DMS 273 (cell line): ENCODE results near the gene TMEM212.

Experiments
- DNase-seq: peaks from one replicate; lab custom pipeline; 2025; ENCODE audit not compliant: unreplicated experiment; lab: John Stamatoyannopoulos, UW

The TMEM212 gene

DNA sequence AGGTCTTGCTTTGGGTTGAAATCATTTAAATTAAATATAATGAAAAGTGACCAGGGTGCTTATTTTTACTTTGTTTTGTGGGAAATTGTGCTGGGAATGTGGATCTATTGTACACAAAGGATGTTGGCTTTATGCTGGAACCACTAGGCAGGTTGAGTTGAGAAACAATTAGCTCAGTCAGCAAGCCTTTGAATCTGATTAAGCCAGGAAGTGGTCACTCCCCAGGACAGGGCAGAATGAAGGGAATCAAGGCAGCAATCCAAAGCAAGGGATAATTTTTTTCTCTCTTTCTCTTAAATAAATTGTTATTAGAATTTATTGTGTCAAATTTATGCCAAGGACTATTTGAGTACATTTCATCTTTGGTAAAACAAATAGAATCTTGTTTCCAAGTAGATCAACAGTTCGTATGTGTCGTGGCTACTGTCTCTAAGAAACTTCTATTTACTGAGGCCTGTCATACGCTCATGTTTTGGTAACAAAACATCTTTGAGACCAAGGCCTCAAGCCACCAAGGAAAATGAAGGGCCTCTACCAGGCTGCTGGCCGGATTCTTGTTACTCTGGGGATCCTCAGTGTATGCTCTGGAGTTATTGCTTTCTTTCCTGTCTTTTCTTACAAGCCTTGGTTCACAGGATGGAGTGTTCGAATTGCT is at the start of gene TMEM212:
Gene TMEM212, plus strand, starts transcription at position 486 of the 655 bp plus-strand sequence. Its CDS starts 35 bp downstream, at position 521.
- DNase-seq, result no peak

DNA sequence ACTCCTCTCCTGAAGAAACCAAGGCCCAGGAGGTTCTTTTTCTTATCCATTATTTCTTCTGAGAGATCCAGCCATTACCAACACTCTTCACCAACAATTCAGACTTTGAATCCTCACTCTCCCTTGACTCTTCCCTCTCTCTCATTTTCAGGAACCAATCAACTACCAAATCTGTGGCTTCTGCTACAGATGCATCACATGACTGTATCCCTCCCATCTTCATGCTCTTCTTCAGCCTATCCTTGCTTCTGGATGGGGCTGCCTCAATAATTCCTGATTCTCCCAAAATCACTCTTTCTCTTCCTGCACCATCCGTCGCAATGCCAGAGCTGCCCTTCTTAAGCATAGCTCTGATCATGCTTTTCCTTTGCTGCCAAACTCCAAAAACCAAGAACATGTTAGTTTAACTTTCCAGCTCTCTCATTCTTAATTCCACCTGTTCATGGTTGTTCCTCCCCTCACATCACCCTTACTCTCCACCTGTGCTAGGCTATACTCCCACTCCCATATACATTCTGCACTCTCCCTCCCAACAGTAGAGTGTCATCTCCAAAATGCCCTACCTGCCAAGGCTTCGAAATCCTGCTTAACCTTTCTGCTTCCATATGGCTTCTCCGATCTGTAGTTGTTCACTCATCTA is 46.4 kb upstream of the TMEM212 start:
- no peak for DNase-seq

DNA sequence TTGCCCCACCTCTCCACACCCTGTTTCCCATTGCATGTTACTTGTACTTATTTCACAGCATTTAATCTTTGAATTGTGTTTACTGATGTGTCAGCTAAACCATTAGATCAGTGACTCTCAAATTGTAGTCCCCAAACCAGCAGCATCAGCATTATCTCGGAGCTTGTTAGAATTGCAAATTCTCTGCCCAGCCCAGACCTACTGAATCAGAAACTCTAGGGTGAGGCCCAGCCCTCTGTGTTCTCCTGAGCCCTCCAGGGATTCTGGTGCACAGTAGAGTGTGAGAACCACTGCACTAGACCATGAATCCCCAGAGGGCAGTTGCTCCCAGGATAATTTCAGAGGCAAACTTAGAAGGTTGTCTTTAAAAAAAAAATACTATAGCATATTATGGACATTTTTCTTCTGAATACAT is 45.9 kb upstream of the TMEM212 start:
- no peak for DNase-seq

DNA sequence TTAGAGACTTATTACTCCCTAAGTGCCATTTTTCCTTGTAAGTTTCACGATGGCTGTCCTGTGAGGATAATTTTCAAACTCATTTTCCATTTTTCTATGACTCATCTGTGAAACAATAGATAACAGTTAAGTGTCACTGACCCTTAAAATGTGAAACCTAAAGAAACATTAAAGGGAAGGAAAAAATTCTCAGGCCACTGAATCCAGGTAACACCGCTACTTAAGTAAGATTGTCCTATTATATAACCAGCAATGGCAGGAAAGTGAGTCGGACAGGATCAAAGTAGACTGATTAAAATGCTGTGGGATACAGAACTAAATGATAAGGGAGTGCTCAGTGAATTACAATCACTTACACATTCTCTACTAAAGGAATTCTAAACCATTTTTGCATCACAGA is 45.3 kb upstream of the TMEM212 start:
- no peak for DNase-seq

DNA sequence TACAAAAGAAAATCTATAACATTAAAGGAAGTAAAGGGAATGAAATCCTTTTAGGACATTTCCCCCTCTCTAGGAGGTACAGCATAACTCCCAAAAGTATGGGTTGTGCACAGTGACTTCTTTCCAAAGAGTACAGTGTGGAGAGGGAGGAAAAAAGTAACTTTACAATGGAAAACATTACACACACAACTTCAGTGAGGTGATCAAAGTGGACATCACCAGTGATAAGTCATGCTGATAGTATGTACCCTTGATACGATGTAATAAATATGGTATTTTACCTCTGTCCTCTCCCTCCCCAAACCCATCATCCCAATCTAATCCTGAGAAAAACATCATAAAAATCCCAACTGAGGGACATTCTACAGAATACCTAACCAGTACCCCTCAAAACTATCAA is 43.6 kb upstream of the TMEM212 start:
- DNase-seq, result no peak

DNA sequence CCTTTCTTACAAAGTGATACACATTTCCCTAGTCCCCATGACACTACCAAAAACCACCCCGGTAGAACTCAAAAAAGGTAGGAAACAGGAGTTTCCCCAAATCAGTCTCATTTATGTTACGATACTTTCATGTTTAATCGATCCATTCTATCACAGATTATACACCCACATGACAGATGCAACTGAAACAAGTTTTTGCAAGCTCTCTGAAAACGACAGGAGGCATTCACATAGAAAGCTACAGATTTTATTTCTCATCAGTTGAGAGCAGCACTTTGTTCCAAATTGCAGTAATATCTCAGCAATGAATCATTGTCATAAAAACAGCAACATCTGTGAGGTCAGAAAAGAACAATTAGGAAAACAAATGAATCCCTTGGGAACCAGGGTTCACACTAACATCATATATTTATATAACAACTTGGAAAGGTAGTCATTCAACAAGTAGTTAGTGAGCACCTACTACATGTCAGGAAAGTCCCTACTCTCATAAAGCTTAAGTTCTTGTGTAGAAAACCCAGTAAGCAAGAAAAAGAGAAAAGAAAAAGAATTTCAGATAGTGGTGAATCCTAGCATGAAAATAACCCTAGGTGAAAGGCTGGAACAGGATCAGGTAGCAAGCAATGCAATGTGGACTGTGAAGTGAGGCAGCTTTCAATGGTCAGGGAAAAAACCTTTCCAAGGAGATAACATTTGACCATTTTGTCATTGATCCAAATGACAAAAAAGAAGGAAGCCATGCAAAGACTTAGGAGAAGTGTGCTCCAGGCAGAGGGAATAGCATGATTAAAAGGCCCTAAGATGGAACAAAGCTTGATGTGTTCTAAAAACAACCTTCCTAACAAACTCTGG is 41.2 kb upstream of the TMEM212 start:
- no peak for DNase-seq

DNA sequence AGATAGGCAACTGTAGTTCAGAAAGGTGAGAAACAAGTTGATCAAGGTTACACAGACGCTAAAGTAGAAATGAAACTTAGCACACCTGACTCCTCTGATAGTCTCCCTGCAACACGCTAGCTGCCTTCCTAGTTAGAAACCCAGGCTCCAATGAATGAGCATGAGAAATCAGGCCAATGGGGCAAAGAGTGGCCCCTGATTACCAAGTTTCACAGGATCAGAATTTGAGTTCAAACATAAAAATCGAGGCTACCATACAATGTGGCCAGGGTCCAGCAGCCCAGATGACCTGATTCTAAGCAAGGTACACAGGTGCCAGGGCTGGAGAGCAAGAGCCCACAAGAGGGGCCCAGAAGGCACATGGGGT is 40.6 kb upstream of the TMEM212 start:
- no peak for DNase-seq

DNA sequence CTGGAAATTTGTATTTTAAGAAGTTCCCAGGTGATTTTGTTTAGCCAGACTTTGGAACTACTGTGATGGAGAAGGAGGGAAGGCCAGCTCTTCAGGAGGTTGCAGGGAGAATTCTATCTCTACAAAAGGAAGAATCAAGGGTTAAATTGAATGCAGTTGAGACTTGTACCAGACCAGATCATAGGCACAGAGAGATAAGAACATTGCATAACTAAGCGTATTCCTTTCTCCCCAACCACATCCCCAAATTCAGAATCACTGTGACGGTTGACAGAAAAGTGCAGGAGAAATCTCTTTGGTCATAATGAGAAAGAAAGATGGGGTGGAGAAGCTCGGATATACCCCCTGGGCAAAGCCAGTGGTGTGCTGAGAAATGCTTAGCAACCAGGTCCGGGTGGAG is 40.1 kb upstream of the TMEM212 start:
- no peak for DNase-seq

DNA sequence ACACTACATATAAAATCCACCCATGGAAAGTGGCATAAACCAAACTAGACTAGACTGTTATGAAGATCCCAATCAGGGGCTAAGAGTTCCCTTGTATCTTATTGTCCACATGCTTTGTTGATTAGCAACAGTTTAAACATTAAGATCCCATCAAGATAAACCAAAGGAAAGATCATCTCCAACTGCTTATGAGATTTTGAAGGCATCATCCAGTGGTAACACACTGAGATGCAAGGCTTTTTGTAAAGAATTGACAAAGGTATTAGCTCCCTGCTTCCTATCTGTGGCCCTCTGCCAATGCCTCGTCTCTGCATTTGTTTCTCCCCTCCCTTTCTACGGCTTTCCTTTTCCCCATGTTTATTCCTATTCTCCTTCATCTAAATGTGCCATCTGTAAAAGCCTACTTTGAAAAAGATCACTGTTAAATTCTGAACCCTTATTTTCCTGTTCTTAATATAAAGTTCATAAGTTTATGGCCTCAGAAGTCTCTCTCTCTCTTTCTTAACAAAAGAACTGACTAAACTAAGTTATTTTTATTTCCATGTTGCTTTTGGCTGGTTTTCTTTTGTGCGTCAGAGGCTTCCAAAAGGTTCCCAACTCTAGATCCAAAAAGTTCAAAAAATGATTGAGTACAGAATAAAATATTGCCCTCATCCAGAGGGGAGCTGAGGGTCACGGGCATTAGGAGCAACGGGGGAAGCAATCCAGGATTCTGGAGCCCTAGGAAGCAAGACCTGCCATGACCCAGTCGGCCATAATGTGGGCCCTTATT is 38.3 kb upstream of the TMEM212 start:
- no peak for DNase-seq

DNA sequence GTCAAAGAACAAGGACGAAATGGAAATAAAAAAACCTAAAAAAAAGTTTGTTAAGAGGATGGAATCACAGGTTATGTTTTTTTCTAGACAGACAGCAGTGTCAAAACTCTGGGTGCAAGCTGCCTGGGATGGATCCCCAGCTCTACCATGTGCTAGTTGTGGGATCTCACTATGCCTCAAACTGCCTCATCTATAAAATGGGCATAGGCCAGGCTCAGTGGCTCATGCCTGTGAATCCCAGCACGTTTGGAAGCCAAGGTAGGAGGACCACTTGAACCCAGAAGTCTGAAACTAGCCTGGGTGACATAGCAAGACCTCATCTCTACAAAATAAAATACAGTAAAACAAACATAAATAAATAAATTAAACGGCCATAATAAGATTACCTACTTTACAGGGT is 37.5 kb upstream of the TMEM212 start:
- no peak for DNase-seq

DNA sequence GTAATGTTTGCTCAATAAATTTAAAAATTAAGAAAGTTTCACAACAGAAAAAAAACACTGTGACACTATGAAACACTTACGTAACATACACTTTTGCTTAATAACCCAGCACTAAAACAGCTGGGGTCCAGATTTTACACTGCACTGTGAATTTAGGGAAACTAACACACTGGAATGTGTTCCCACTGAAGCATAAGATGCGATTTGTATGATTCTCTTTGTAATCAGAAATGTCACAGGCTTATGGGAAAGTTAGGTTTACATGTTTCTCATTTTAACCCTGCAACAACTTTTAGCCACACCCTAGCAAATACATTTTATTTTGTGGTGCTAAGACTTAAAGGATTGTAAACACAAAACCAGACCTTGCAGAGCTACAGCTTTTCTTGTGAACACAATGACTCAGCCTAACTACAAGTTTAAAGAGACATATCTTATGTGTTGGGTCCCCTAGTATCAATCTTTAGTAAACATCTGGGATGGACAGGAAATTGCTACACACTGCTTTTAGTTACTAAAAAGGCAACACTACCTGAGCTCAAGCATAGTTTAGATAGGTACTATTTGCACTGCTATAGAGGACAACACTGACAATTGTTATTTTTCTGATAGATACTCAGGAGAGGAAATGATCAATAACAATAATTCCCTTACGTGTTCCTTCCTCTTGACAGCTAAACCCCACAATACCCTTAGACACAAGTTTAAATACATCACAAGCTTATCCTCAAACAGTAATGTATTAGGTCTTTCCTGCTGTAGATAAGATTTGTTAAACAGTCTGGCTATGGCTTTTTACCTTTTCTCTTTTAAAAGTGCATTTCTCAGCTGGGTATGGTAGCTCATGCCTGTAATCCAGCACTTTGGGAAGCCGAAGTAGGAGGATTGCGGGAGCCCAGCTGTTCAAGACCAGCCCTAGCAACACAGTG is 36.7 kb upstream of the TMEM212 start:
- DNase-seq, result no peak

DNA sequence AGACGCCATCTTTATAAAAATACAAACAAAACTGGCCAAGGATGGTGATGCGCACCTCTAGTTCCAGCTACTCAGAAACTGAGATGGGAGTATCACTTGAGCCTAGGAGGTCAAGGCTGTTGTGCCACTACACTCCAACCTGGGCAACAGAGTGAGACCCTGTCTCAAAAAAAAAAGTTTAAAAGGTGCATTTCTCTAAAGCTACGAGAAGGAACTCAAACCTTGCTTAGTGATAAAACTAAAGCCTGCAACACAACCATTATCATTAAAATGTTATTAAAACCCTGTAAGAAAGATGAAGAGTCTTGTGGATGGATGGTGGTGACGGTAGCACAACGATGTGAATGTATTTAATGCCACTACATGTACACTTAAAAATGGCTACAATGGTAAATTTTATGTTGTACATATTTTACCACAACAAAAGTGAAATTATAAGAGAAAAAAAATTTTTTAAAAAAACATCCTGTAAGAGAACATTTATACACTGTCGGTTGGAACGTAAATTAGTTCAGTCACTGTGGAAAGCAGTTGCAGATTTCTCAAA is 35.9 kb upstream of the TMEM212 start:
- DNase-seq, result no peak

DNA sequence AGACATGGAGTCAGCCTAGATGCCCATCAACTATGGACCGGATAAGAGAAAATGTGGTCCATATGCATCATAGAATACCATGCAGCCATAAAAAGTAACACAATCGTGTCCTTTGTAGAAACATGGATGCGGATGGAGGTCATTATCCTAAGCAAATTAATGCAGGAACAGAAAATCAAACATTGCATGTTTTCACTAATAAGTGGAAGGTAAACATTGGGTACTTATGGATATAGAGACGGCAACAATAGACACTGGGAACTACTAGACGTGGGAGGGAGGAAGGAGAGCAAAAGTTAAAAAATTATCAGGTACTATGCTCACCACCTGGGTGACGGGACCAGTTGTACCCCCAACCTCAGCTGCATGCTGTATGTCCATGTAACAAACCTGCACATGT is 35.3 kb upstream of the TMEM212 start:
- DNase-seq, result no peak

DNA sequence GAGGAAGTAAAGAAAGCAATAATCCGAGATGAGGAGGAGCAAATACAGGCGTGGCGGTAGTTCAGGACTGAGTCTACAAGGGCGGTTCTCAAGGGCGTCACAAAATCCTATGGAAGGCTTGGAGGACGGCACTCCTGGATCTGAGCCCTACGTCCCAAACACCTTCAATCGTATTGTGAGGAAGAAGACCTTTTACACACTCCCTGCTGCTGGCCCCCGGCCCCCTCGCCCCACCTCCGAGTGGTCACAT is 33.6 kb upstream of the TMEM212 start:
- peak; percentile 76 for DNase-seq

DNA sequence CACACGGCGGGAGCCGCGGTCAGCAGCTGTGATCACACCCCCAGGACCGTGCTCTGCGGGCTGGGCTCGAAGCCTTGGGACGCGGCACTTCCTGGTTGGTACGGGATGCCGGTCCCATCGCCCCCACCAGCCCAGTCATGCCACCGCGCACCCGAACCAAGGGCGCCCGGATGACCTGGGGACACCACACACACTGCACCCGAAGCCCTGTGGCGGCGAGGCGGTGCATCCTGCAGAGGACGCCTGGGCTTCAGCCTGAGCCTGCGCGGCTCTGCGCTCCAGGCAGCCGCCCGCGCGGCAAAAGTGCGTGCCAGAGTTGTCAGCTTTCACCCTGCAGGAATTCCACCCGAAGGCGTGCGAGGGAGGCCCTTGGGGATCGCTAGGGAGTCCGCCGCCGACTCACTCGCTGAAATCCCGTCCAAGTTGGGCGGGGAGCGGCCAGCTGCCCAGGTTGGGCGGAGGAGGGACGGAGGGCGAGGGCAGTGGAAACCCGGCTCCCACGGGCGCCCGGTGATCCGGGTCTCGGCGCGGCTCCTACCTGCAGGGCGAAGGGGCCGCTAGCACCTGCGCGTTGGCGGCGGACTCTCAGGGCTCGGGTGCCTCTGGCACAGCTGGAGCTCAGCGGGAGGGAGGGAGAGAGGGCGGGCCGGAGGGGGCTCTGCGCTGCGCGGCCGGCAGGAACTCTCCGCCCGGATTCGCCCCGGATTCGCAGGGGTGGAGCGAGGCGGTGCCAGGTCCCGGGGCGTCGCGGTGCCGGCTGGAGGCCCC is 33.1 kb upstream of the TMEM212 start, which contains the start of gene PLD1:
Gene PLD1, minus strand, starts transcription at position 623 of the 768 bp plus-strand sequence. CDS start 72,432 bp downstream, outside the sequence.
- peak; percentile 92 for DNase-seq

DNA sequence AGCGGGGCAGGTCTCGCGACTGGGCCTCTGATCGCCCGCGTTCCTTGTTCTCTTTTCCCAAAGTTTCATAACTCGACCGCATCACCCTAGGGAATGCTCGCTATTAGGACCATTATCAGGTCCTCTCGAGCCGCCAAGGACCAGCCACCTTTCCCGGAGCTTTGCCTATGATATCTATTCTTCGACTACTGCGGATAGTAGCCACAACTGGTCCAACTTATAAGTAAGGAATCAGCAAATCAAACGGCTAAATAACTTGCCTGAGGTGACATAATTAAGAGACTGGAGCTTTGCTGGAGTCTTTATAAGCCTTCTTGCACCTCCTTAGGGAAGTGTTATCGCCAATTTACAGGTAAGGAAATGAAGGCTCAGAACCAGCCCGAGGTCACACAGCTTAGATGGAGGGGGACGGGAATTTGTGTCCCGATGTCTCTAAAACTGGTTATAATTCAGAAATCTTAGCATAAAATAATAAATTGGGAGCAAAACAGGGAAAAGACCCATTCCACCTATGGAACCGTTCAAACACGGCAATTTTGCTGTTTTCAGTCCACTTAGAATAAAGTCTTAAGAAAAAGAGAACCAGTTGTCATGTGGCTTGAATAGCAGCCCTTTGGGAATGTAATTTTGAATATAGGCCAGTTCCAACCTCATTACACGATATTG is 32.4 kb upstream of the TMEM212 start:
- no peak for DNase-seq

DNA sequence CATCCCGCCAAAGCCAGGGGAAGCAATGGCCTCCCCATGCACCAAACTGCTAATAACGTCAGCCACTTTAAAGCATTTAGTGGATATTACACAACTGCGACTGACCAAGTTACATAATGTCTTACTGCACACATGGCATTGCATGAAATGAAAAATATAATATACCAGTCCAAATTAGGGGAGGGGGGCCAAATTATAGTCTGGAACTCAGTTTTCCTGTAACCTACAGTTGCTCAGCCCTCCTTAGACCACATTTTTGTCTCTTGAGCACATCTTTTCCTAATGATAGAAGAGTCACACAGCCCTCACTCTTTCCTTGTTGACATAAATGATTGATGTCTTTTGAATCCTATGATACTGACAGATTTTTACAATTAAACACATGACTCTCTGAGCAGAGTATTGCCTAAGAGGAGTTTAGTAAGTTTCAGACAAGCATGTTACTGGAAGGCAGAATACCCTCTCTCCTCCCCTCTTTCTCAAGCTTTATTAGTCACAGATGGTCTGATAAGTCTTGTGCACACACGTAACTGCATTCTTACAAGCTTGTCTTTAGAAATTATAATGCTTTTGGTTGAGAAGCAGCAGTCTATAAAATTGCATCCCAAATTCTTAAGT is 31.7 kb upstream of the TMEM212 start:
- peak; percentile 53 for DNase-seq

DNA sequence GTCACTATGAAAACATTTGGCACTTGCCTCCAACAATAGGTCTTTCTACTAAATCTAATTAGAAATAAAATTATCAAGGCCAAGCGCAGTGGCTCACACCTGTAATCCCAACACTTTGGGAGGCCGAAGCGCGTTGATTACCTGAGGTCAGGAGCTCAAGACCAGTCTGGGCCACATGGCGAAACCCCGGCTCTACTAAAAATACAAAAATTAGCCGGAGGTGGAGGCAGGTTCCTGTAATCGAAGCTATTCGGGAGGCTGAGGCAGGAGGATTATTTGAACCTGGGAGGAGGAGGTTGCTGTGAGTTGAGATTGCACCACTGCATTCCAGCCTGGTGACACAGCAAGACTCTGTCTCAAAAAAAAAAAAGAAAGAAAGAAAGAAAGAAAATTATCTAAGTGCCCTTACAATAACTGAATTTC is 31.2 kb upstream of the TMEM212 start:
- no peak for DNase-seq
